ENCODE results near the gene GTF3C2. TPM values are rescaled to one million over a fixed set of nuclear protein-coding genes. Genes with fewer than 3 reads are reported as not detected.
"Not testable (repeated sequence)": the region's sequence is repeated elsewhere in the genome, so short reads cannot be mapped to it uniquely, and the experiment has no call there.

The GTF3C2 gene
- total RNA-seq, 4 donors from 2014 or later, result 27.5 to 44.3 (median 31.6) TPM

DNA sequence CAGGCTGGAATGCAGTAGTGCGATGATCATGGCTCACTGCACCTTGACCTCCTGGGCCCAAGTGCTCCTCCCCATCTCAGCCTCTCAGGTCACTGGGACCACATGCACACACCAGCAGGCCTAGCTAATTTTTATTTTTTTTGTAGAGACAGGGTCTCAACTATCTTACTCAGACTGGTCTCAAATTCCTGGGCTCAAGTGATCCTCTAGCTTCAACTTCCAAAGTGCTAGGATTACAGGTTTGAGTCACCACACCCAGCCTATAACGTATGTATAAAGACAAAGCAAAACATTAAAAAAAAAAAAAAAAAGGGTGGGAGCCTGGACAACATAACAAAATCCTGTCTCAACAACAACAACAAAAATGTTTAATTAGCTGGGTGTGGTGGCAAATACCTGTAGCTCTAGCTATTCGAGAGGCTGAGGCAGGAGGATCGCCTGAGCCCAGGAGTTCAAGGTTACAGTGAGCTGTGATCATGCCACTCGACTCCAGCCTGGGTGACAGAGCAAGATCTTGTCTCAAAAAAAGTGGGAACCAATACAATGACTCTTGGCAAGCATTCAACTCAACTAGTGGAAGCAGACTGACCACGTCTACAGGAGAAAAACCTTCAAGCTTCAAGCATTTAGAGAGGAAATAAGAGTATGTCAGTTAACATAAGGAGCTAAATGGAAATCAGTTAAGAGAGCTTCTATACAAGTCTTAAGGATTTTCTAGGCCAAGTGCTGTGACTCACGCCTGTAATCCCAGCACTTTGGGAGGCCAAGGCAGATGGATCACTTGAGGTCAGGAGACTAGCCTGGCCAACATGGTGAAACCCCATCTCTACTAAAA lies 2.6 kb downstream of the GTF3C2 start:
- Histone ChIP-seq H3K27ac (replicated peaks in 1 of 4) (no peak overlapping the region), H3K36me3 (peaks cover 0 to 12% (median 2%) of the 10 kb centered on the region in 4 donors), H3K27me3 (no peaks in the 10 kb centered on the region), H3K9me3 (no peaks in the 10 kb centered on the region), H3K4me1 (peaks cover 27 to 52% (median 40%) of the 10 kb centered on the region in 4 donors), H3K4me3 (no peak overlapping the region)
- intact Hi-C loops (cut with DNase I), result no loop called here
- TF ChIP-seq EP300 (IDR thresholded peaks at IDR 0.05) (no peak), POLR2AphosphoS5 (IDR thresholded peaks at IDR 0.05) (no peak)
- WGBS, result 76% methylated on average over 7 of the region's 7 CpGs
- DNase-seq (ENCODE audit: extremely low spot score), result no peak

DNA sequence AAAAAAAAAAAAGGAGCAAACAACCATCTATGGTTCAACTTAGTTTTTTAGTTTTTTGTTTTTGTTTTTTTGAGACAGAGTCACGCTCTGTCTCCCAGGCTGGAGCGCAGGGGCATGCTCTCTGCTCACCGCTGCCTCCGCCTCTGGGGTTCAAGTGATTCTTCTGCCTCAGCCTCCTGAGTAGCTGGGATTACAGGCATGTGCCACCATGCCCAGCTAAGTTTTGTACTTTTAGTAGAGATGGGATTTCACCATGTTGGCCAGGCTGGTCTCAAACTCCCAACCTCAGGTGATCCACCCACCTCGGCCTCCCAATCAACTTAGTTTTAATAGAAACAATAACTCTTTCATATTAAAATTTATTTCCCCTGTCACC lies 3.2 kb downstream of the GTF3C2 start:
- H3K4me3 ChIP-seq; intact Hi-C loops (cut with DNase I); H3K27ac ChIP-seq (replicated peaks in 1 of 4); H3K27me3 ChIP-seq; DNase-seq (ENCODE audit: extremely low spot score); H3K9me3 ChIP-seq: not testable (repeated sequence)
- 94% methylated on average over 5 of the region's 5 CpGs for WGBS
- H3K4me1 ChIP-seq, result peaks cover 26 to 50% (median 38%) of the 10 kb centered on the region in 4 donors
- peaks cover 0 to 14% (median 2%) of the 10 kb centered on the region in 4 donors for H3K36me3 ChIP-seq

DNA sequence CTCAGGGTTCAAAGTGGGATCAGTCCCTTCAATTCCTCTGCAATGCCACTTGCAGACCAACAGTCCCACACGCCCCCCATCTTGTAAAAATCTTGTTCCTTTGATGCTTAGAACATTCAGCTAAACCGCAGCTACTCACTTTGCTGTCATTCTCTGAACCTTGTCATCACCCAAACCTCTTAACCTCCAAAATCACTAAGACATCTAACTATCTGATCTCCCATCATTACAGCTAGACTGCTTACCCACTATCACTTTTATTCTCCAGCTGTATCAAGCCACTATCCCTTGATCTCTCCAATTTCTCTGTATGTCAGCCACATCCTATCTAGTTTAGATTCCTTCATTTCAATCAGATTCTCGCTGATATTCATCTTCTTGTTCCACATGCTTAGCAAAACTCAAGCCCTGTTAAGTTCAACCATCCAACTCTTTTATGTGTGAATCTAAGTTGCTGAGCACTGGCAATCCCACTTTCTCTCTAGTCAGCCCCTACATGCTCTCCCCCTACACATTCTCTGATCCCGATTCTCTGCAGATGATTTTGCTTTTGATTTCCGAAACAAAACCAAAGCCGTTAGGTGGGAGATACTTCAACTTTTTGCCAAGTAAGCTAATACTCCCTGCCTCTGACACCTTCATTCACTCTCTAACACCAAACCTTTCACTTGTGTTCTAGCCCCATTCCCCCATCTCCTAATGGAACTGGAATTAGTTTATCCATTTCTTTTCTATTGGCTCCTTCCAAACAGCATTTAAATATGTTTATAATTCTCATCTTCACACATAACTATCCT lies 4.6 kb downstream of the GTF3C2 start:
- intact Hi-C loops (cut with DNase I), result no loop called here
- TF ChIP-seq POLR2A (IDR thresholded peaks at IDR 0.05; ENCODE audit: low read depth) (no peak), EP300 (IDR thresholded peaks at IDR 0.05) (no peak), POLR2AphosphoS5 (IDR thresholded peaks at IDR 0.05) (no peak)
- TF ChIP-seq, protein P1, sequence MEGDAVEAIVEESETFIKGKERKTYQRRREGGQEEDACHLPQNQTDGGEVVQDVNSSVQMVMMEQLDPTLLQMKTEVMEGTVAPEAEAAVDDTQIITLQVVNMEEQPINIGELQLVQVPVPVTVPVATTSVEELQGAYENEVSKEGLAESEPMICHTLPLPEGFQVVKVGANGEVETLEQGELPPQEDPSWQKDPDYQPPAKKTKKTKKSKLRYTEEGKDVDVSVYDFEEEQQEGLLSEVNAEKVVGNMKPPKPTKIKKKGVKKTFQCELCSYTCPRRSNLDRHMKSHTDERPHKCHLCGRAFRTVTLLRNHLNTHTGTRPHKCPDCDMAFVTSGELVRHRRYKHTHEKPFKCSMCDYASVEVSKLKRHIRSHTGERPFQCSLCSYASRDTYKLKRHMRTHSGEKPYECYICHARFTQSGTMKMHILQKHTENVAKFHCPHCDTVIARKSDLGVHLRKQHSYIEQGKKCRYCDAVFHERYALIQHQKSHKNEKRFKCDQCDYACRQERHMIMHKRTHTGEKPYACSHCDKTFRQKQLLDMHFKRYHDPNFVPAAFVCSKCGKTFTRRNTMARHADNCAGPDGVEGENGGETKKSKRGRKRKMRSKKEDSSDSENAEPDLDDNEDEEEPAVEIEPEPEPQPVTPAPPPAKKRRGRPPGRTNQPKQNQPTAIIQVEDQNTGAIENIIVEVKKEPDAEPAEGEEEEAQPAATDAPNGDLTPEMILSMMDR (IDR thresholded peaks at IDR 0.05), result no peak

DNA sequence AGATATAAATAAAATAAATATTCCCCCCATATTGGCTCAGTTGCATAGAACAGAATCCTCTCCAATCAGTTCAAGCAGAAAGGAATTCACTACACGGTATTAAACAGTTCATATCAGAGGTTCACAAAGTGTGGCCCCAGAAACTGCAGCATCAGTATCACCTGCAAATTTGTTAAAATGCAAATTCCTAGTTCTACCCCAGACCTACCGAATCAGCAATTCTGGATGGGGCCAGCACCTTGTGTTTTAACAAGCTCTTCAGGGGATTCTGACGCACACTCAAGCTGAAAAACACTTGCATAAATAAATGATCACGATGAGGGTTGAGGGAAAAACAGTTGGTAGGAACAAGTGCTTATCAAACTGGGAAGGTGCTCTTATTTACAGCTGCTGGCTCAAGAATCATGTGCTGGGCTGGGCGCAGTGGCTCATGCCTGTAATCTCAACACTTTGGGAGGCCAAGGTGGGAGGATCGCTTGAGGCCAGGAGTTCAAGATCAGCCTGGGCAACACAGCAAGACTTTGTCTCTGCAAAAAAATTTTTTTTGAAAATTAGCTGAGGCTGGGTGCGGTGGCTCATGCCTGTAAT lies 6.4 kb downstream of the GTF3C2 start:
- intact Hi-C loops (cut with DNase I), result no loop called here
- Histone ChIP-seq H3K27me3 (no peaks in the 10 kb centered on the region), H3K9me3 (no peaks in the 10 kb centered on the region), H3K4me3 (no peak overlapping the region), H3K36me3 (peaks cover 0 to 22% (median 2%) of the 10 kb centered on the region in 4 donors), H3K27ac (replicated peaks in 1 of 4) (no peak overlapping the region), H3K4me1 (peaks cover 12 to 36% (median 22%) of the 10 kb centered on the region in 4 donors)
- WGBS, result 94% methylated on average over 7 of the region's 7 CpGs
- TF ChIP-seq POLR2A (IDR thresholded peaks at IDR 0.05; ENCODE audit: low read depth) (no peak), POLR2AphosphoS5 (IDR thresholded peaks at IDR 0.05) (no peak), EP300 (IDR thresholded peaks at IDR 0.05) (no peak)
- TF ChIP-seq, protein P1 (IDR thresholded peaks at IDR 0.05), result no peak
- no peak for DNase-seq (ENCODE audit: extremely low spot score)

More for the DNA sequence above, 4.6 kb downstream of the GTF3C2 start:
- WGBS, result 78% methylated on average over 6 of the region's 6 CpGs
- no peak overlapping the region for H3K27ac ChIP-seq (replicated peaks in 1 of 4)
- DNase-seq (ENCODE audit: extremely low spot score), result no peak
- no peaks in the 10 kb centered on the region for H3K27me3 ChIP-seq
- H3K4me3 ChIP-seq, result no peak overlapping the region
- H3K9me3 ChIP-seq, result no peaks in the 10 kb centered on the region
- H3K4me1 ChIP-seq, result peaks cover 16 to 45% (median 31%) of the 10 kb centered on the region in 4 donors
- peaks cover 0 to 22% (median 2%) of the 10 kb centered on the region in 4 donors for H3K36me3 ChIP-seq

DNA sequence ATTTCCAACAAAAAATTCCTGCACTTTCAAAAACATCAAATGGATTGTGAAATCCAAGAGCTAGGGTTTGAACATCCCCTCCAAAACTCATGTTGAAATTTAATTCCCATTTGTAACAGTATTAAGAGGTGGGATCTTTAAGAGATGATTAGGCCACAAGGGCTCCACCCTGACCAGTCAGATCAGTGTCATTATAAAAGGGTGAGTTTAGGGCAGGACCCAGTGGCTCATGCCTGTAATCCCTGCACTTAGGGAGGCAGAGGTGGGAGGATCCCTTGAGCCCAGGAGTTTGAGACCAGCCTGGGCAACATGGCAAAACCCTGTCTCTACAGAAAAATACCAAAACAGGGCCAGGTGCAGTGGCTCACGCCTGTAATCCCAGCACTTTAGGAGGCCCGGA lies 8.9 kb downstream of the GTF3C2 start:
- Histone ChIP-seq H3K4me3 (no peak overlapping the region), H3K4me1 (peaks cover 0 to 22% (median 11%) of the 10 kb centered on the region in 4 donors), H3K27me3 (no peaks in the 10 kb centered on the region), H3K27ac (replicated peaks in 1 of 4) (no peak overlapping the region), H3K9me3 (no peaks in the 10 kb centered on the region), H3K36me3 (peaks cover 4 to 30% (median 10%) of the 10 kb centered on the region in 4 donors)
- DNase-seq (ENCODE audit: extremely low spot score), result no peak
- TF ChIP-seq POLR2A (IDR thresholded peaks at IDR 0.05; ENCODE audit: low read depth) (no peak), POLR2AphosphoS5 (IDR thresholded peaks at IDR 0.05) (no peak), EP300 (IDR thresholded peaks at IDR 0.05) (no peak)
- TF ChIP-seq, protein P1 (IDR thresholded peaks at IDR 0.05), result no peak
- intact Hi-C loops (cut with DNase I), result no loop called here
- WGBS, result 100% methylated on average over 1 of the region's 2 CpGs

Data from esophagus muscularis mucosa (tissue), 4 donors.